Stimulated activated naive B cell treated with anti-CD40 and anti-IgM and Interleukin-4, amounts not matched to agents 10 μg/mL and 1 μg/mL and 100 μg/mL, for 72 hours (primary cell): Measurements from ENCODE around the gene TMPRSS13.

Source experiments
- ATAC-seq, 2 donors: fragments of 150-1000 bp; cut with Tn5 transposase; replicated peaks; 2 replicates each; pipeline ENCODE4 v1.10.0; 2021; ENCODE audit warnings: moderate library complexity in 1 of 2
- DNase-seq: peaks from one replicate; pipeline ENCODE4 v3.0.0; 2021
- H3K27ac Mint-ChIP-seq: one replicate; pipeline ENCODE4 v1.8.0; 2022; ENCODE audit warnings: mild to moderate bottlenecking, mixed read lengths
- H3K27me3 Mint-ChIP-seq, 2 donors: one replicate each; pipeline ENCODE4 v1.8.0; 2022; ENCODE audit warnings: mixed read lengths in 2 of 2
- H3K36me3 Mint-ChIP-seq, 2 donors: one replicate each; pipeline ENCODE4 v1.8.0; 2022; ENCODE audit warnings: mixed read lengths in 2 of 2, mild to moderate bottlenecking in 1 of 2
- H3K4me1 Mint-ChIP-seq, 2 donors: one replicate each; pipeline ENCODE4 v1.8.0; 2022; ENCODE audit warnings: mixed read lengths in 2 of 2, mild to moderate bottlenecking in 1 of 2
- H3K4me3 Mint-ChIP-seq, 2 donors: one replicate each; pipeline ENCODE4 v1.8.0; 2022; ENCODE audit warnings: mild to moderate bottlenecking in 2 of 2, mixed read lengths in 2 of 2, moderate library complexity in 1 of 2
- H3K9me3 Mint-ChIP-seq, 2 donors: one replicate each; pipeline ENCODE4 v1.8.0; 2022; ENCODE audit warnings: mixed read lengths in 2 of 2, mild to moderate bottlenecking in 1 of 2

TMPRSS13 gene

GRCh38 chr11:117876341-117877119 is 52.7 kb downstream of the TMPRSS13 start, which contains the start of gene FXYD6:
Gene FXYD6, minus strand, starts transcription at chr11:117876658. Its CDS starts 33,882 bp downstream, at chr11:117842776.
- H3K4me3 Mint-ChIP-seq, result peak within 1 kb of the TSS; percentile 79 to 84
- ATAC-seq, result peak; percentile 21 to 22
- H3K36me3 Mint-ChIP-seq, result no peaks in the 10 kb centered on the region
- H3K27me3 Mint-ChIP-seq, result peaks cover 72 to 92% of the 10 kb centered on the region in 2 donors
- no peaks in the 10 kb centered on the region for H3K9me3 Mint-ChIP-seq
- peak within 1 kb of the TSS; percentile 68 for H3K27ac Mint-ChIP-seq
- DNase-seq, result no peak
- H3K4me1 Mint-ChIP-seq, result peaks cover 12 to 34% of the 10 kb centered on the region in 2 donors

- peak overlapping the region; percentile 68 for H3K27ac Mint-ChIP-seq
- peaks cover 66 to 90% of the 10 kb centered on the region in 2 donors for H3K27me3 Mint-ChIP-seq
- peak; percentile 17 to 31 for ATAC-seq
- H3K4me3 Mint-ChIP-seq, result peak overlapping the region; percentile 79 to 84
- no peaks in the 10 kb centered on the region for H3K36me3 Mint-ChIP-seq
- H3K4me1 Mint-ChIP-seq, result peaks cover 12 to 34% of the 10 kb centered on the region in 2 donors
- no peak for DNase-seq
- H3K9me3 Mint-ChIP-seq, result no peaks in the 10 kb centered on the region
Measured at GRCh38 chr11:117876059-117876340, 53.2 kb downstream of the TMPRSS13 start.

GRCh38 chr11:117875382-117876058 is 53.7 kb downstream of the TMPRSS13 start:
- peaks cover 63 to 91% of the 10 kb centered on the region in 2 donors for H3K27me3 Mint-ChIP-seq
- H3K4me3 Mint-ChIP-seq, result peak overlapping the region; percentile 79 to 84
- H3K9me3 Mint-ChIP-seq, result no peaks in the 10 kb centered on the region
- H3K36me3 Mint-ChIP-seq, result no peaks in the 10 kb centered on the region
- peak; percentile 36 to 42 for ATAC-seq
- DNase-seq, result no peak
- peaks cover 12 to 34% of the 10 kb centered on the region in 2 donors for H3K4me1 Mint-ChIP-seq
- H3K27ac Mint-ChIP-seq, result peak overlapping the region; percentile 68

- Mint-ChIP-seq H3K27me3 (peaks cover 58 to 86% of the 10 kb centered on the region in 2 donors), H3K27ac (no peak overlapping the region), H3K4me1 (peaks cover 12 to 35% of the 10 kb centered on the region in 2 donors), H3K4me3 (peak overlapping the region in 1 of 2 donors; percentile 3), H3K9me3 (no peaks in the 10 kb centered on the region), H3K36me3 (no peaks in the 10 kb centered on the region)
- DNase-seq (no peak), ATAC-seq (peak in 1 of 2 donors; percentile 24)
Measured at GRCh38 chr11:117874910-117875381, 54.3 kb downstream of the TMPRSS13 start.

- Mint-ChIP-seq H3K27me3 (peaks cover 55 to 85% of the 10 kb centered on the region in 2 donors), H3K9me3 (no peaks in the 10 kb centered on the region), H3K4me3 (no peak overlapping the region), H3K4me1 (peaks cover 12 to 39% of the 10 kb centered on the region in 2 donors), H3K27ac (no peak overlapping the region), H3K36me3 (no peaks in the 10 kb centered on the region)
- ATAC-seq (no peak), DNase-seq (no peak)
Measured at GRCh38 chr11:117874253-117874909, 54.8 kb downstream of the TMPRSS13 start.

- Mint-ChIP-seq H3K27ac (no peak overlapping the region), H3K27me3 (peaks cover 51 to 82% of the 10 kb centered on the region in 2 donors), H3K36me3 (no peaks in the 10 kb centered on the region), H3K9me3 (no peaks in the 10 kb centered on the region), H3K4me1 (peaks cover 12 to 39% of the 10 kb centered on the region in 2 donors), H3K4me3 (no peak overlapping the region)
- no peak for ATAC-seq
- DNase-seq, result no peak
Measured at GRCh38 chr11:117873828-117874125, 55.4 kb downstream of the TMPRSS13 start.

GRCh38 chr11:117872975-117873827 is 56.0 kb downstream of the TMPRSS13 start:
- DNase-seq (no peak), ATAC-seq (no peak)
- peaks cover 12 to 39% of the 10 kb centered on the region in 2 donors for H3K4me1 Mint-ChIP-seq
- no peak overlapping the region for H3K27ac Mint-ChIP-seq
- no peaks in the 10 kb centered on the region for H3K9me3 Mint-ChIP-seq
- H3K27me3 Mint-ChIP-seq, result peaks cover 47 to 80% of the 10 kb centered on the region in 2 donors
- H3K4me3 Mint-ChIP-seq, result no peak overlapping the region
- no peaks in the 10 kb centered on the region for H3K36me3 Mint-ChIP-seq

- Mint-ChIP-seq H3K4me1 (peaks cover 12 to 39% of the 10 kb centered on the region in 2 donors), H3K27me3 (peaks cover 47 to 80% of the 10 kb centered on the region in 2 donors), H3K4me3 (no peak overlapping the region)
Measured at GRCh38 chr11:117872420-117872961, 56.7 kb downstream of the TMPRSS13 start.

GRCh38 chr11:117871784-117872183 is 57.4 kb downstream of the TMPRSS13 start:
- Mint-ChIP-seq H3K36me3 (no peaks in the 10 kb centered on the region), H3K27me3 (peaks cover 40 to 80% of the 10 kb centered on the region in 2 donors), H3K4me3 (no peak overlapping the region), H3K27ac (no peak overlapping the region), H3K4me1 (peaks cover 10 to 33% of the 10 kb centered on the region in 2 donors), H3K9me3 (no peaks in the 10 kb centered on the region)
- ATAC-seq (no peak), DNase-seq (no peak)

More at GRCh38 chr11:117872420-117872961, 56.7 kb downstream of the TMPRSS13 start:
- no peaks in the 10 kb centered on the region for H3K9me3 Mint-ChIP-seq
- H3K27ac Mint-ChIP-seq, result no peak overlapping the region
- H3K36me3 Mint-ChIP-seq, result no peaks in the 10 kb centered on the region
- ATAC-seq (no peak), DNase-seq (no peak)

- Mint-ChIP-seq H3K9me3 (no peaks in the 10 kb centered on the region), H3K27me3 (peaks cover 36 to 79% of the 10 kb centered on the region in 2 donors), H3K4me3 (no peak overlapping the region), H3K36me3 (no peaks in the 10 kb centered on the region), H3K27ac (no peak overlapping the region), H3K4me1 (peaks cover 8 to 28% of the 10 kb centered on the region in 2 donors)
- ATAC-seq (no peak), DNase-seq (no peak)
Measured at GRCh38 chr11:117871160-117871559, 58.0 kb downstream of the TMPRSS13 start.

- no peak overlapping the region for H3K27ac Mint-ChIP-seq
- H3K36me3 Mint-ChIP-seq, result no peaks in the 10 kb centered on the region
- no peaks in the 10 kb centered on the region for H3K9me3 Mint-ChIP-seq
- H3K4me3 Mint-ChIP-seq, result no peak overlapping the region
- ATAC-seq (no peak), DNase-seq (no peak)
- peaks cover 5 to 20% of the 10 kb centered on the region in 2 donors for H3K4me1 Mint-ChIP-seq
- peaks cover 31 to 71% of the 10 kb centered on the region in 2 donors for H3K27me3 Mint-ChIP-seq
Measured at GRCh38 chr11:117870103-117870952, 58.9 kb downstream of the TMPRSS13 start.

GRCh38 chr11:117869604-117870003 is 59.6 kb downstream of the TMPRSS13 start:
- Mint-ChIP-seq H3K4me3 (no peak overlapping the region), H3K36me3 (peaks cover 0 to 1% of the 10 kb centered on the region in 2 donors), H3K4me1 (peaks cover 0 to 14% of the 10 kb centered on the region in 2 donors), H3K27me3 (peaks cover 30 to 64% of the 10 kb centered on the region in 2 donors), H3K9me3 (no peaks in the 10 kb centered on the region), H3K27ac (no peak overlapping the region)
- ATAC-seq (no peak), DNase-seq (no peak)
